Neutrophil (primary cell): ENCODE data around the gene POLQ.

Experiments
- H3K27ac ChIP-seq: fragments of 200-600 bp; sonication (generic); 2 replicates; pipeline ENCODE4 v1.5.1; 2016; ENCODE audit warnings: mild to moderate bottlenecking, moderate library complexity
- H3K27me3 ChIP-seq: fragments of 200-600 bp; sonication (generic); 2 replicates; pipeline ENCODE4 v1.6.0; 2016; ENCODE audit warnings: mild to moderate bottlenecking
- H3K36me3 ChIP-seq: fragments of 200-600 bp; sonication (generic); 2 replicates; pipeline ENCODE4 v1.5.1; 2017
- H3K4me1 ChIP-seq, 2 experiments: fragments of 200-600 bp in 1 of 2; sonication (generic) in 1 of 2; 1 replicate in 1 of 2; 2 replicates in 1 of 2; pipeline versions ENCODE4 v1.5.1 to v1.6.1; 2013 to 2016; ENCODE audit warnings: low read depth in 1 of 2, low read length in 1 of 2, mild to moderate bottlenecking in 1 of 2, moderate library complexity in 1 of 2; ENCODE audit not compliant: control insufficient read depth in 1 of 2, insufficient read depth in 1 of 2
- H3K4me3 ChIP-seq, 2 experiments: fragments of 200-600 bp in 1 of 2; sonication (generic) in 1 of 2; 1 replicate in 1 of 2; 2 replicates in 1 of 2; pipeline ENCODE4 v1.5.1; 2013 to 2016; ENCODE audit warnings: low read depth in 1 of 2, low read length in 1 of 2, mild to moderate bottlenecking in 1 of 2, moderate library complexity in 1 of 2
- H3K9me3 ChIP-seq: fragments of 200-600 bp; sonication (generic); 2 replicates; pipeline ENCODE4 v1.5.1; 2016
- CTCF ChIP-seq: fragments of 200-600 bp; sonication (generic); IDR thresholded peaks from 2 replicates; pipeline ENCODE4 v1.5.1; 2016; ENCODE audit warnings: antibody characterized with exemption

The POLQ gene

GRCh38 chr3:121493431-121493830 is 52.4 kb downstream of the POLQ start:
- Histone ChIP-seq H3K27me3 (no peaks in the 10 kb centered on the region), H3K36me3 (peaks cover 50% of the 10 kb centered on the region), H3K4me3 (no peak overlapping the region), H3K9me3 (no peaks in the 10 kb centered on the region), H3K27ac (no peak overlapping the region), H3K4me1 (peaks cover 0 to 3% of the 10 kb centered on the region in 2 experiments)
- no peak for TF ChIP-seq CTCF

- no peaks in the 10 kb centered on the region for H3K27me3 ChIP-seq
- H3K4me3 ChIP-seq: no peak overlapping the region
- TF ChIP-seq CTCF: no peak
- no peaks in the 10 kb centered on the region for H3K9me3 ChIP-seq
- H3K4me1 ChIP-seq: peaks cover 0 to 3% of the 10 kb centered on the region in 2 experiments
- peaks cover 54% of the 10 kb centered on the region for H3K36me3 ChIP-seq
- no peak overlapping the region for H3K27ac ChIP-seq
Observed at GRCh38 chr3:121491683-121492320, 54.0 kb downstream of the POLQ start.

GRCh38 chr3:121490161-121490560 is 55.6 kb downstream of the POLQ start:
- TF ChIP-seq CTCF: no peak
- Histone ChIP-seq H3K4me3 (no peak overlapping the region), H3K36me3 (peaks cover 43% of the 10 kb centered on the region), H3K9me3 (no peaks in the 10 kb centered on the region), H3K27me3 (no peaks in the 10 kb centered on the region), H3K27ac (no peak overlapping the region), H3K4me1 (peaks cover 0 to 3% of the 10 kb centered on the region in 2 experiments)

- no peaks in the 10 kb centered on the region for H3K27me3 ChIP-seq
- no peaks in the 10 kb centered on the region for H3K9me3 ChIP-seq
- no peak for TF ChIP-seq CTCF
- no peak overlapping the region for H3K27ac ChIP-seq
- peaks cover 41% of the 10 kb centered on the region for H3K36me3 ChIP-seq
- no peak overlapping the region for H3K4me3 ChIP-seq
- peaks cover 0 to 3% of the 10 kb centered on the region in 2 experiments for H3K4me1 ChIP-seq
Observed at GRCh38 chr3:121488628-121489027, 57.2 kb downstream of the POLQ start.

- Histone ChIP-seq H3K36me3 (peaks cover 33% of the 10 kb centered on the region), H3K27ac (no peak overlapping the region), H3K4me1 (no peaks in the 10 kb centered on the region), H3K4me3 (no peak overlapping the region), H3K27me3 (no peaks in the 10 kb centered on the region), H3K9me3 (no peaks in the 10 kb centered on the region)
- TF ChIP-seq CTCF: no peak
Observed at GRCh38 chr3:121483290-121483689, 62.5 kb downstream of the POLQ start.
